Measurements from ENCODE around the gene NRDE2.
"Not testable (repeated sequence)": the region's sequence is repeated elsewhere in the genome, so short reads cannot be mapped to it uniquely, and the experiment has no call there.

Gene NRDE2

DNA sequence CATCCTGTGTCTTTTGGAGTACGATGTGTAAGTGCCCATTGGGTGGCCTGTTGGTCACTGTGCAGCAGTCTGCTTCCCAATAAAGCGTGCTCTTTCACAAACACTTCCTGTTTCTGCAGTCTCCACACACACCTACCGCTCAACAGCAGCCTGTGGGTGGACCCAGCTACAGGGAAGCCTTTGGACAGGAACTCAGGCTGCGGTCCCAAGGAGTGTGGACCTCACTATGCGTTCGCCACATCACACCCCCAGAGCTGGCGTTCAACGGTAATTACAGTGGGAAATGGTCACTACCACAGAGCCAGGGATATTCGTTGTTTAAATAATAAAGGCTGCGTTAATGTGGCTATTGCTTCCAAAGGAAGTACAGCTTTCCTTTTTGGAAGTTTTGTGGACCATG is 59.2 kb downstream of the NRDE2 start:
- DNase-seq = no peak

DNA sequence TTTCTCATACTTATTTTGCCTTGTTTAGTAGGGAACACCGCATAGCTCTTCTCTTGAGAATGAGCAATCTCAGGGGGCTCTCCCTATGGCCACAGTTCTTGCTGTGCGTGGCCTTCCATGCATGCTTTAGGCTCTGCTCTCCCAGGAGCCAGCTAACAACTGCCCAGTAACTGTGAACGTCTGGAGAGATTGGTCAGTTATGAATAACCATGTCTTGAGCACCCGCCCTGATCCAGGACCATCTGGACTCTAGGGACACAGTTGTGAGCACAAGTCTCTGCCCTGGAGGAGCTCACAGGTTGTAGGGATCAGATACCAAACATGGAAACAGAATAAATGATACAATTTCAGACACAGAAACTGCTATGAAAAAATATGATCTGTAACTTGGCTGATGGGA is 63.3 kb downstream of the NRDE2 start:
- no peak for DNase-seq

DNA sequence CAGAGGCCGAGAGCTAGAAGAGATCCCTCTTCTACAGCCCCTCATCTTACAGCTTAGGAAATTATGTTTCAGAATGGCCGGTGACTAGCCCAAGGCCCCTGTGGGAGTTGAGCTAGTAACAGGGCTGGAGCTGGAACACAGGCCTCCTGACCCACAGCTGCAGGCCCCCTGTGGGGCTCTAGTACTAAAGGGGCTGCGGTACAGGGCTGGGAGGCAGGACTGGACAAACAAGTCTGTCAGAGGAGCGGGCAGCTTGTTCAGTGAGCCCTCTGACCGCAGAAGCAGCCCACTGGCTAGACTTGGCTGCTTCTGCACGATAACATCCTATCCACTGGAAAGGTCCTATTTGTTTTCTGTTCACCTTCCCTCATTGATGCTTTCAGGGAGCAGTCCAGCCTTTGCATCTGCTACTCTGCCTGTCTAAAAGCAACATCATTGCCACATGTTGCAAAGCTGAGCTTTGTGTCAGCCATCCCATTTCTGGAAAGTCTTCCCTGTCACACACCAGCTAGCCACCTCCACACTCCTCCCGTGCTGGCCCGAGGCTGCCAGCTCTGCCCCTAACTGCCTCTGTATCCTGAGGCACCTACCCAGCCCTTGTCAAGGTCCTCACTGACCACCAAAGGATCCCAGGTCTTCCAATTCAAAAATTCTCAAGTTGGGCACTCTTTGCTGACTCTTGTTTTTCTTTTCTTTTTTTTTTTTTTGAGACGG is 65.1 kb downstream of the NRDE2 start:
- DNase-seq = no peak

DNA sequence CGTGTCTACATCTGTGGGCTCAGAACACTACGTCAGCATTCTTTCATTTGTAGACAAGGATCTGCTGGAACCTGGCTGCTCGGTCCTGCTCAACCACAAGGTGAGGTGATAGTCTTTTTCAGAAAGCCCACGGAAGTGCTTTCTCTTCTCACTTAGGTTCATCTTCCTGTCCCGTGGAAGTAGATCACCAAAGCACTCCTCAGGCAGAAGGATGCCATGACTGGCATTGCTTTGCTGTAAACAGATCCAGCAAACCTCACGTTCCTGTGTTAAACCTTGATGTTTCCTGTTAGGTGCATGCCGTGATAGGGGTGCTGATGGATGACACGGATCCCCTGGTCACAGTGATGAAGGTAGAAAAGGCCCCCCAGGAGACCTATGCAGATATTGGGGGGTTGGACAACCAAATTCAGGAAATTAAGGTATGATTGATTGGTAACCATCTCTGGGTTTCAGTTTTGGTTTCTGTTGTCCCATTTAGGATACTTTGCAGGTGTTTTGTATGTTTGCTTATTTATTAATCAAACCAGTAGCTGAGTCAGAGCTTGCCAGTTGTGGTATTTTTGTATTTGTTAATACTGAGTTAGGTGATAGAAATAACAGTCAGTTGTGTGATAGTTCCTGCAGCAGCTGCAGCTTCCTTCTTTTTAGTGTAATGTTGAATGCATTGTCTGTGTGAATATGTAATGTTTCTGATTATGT is 67.8 kb downstream of the NRDE2 start:
- DNase-seq = no peak

DNA sequence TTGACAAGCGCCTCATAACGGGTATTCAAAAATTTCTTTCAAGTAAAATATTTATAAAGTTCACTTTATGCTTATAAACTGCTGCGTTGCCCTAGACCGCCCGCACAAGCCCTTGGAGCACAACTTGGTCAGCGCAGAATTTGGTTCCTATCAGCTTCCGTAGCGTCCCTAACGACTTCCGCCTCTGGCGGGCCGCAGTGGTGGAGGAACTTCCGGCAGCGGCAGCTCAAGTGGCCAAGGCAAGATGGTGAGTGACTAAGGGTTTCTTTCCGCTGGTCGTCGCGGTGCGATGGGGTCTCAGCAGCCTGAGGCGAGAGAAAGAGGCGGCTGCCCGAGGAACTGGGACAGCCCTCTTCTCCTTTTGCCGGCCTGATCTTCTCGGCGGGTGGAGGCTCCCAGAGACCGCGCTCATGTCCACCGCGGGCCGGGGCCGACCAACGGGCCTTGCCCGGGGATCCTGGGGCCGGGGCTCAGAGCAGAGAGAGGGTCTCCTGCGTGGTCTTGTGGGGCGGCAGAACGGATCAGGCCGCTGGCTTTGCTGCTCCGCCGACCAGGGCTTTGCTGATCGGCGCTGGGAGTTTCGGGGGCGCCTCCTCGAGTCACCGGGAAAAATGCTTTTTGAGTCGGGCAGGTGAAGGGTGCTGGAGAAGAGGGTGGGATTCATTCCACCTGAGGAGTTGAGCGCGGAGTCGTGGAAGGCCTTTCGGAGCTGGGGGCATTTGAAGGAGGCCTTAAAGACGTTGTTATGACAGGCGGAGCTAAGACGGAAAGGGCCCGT is 75.2 kb downstream of the NRDE2 start, which contains the start of gene PSMC1:
Gene PSMC1, plus strand, starts transcription at position 200 of the 778 bp plus-strand sequence. Its CDS starts 45 bp downstream, at position 245.
- DNase-seq = peak; percentile 39

DNA sequence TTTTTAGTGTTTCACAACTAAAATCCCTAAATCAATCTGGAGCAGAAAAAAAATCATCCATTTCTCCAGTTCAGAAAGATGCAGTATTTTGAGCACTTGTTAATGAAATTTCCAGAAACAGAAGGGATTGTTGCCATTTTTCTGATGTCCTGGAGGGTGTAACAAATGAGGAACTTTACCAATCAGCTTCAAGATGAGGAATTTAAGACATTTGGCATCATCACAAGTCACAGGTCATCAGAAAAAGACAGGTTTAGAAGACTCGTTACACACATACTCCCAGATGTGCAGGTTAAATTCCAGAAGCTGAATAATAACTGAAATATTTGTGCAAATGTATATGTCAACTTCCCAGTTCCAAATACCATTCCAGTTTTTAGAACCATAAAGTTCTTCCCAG is 75.9 kb downstream of the NRDE2 start:
- DNase-seq = no peak

DNA sequence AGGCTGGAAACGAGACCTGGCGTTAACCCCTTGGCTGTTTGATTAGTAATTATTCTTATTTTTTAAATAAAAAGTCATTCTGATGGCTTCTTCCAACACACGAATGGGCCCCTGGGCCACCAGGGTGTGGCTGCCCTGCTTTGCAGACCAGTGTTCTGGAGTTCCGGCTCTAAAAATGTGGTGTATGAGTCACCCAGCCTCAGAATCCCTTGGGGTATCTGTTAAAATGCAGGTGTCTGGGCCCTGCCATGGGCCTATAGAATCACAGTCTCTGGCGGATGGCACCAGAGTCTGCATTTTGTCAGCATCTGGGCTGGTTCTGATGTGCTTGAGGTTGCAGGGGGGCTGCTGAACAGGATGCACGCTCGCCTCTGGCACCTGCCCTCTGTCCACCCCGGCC is 77.9 kb downstream of the NRDE2 start:
- no peak for DNase-seq

DNA sequence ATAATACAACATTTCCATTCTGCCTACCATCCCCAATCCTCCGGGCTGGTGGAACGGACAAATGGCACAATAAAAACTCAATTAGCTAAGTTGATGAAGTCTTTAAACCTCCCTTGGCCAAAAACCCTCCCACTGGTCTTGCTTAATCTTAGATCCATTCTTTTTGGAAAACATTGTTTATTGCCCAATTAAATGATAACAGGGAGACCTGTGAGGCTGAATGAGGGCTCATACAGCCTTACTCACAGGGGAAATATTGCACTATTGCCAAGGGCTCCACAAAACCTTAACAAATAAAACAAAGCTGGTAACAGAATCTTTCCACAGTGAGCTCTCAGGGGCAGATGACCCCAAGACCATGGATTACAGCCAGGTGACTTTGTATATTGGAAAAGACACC is 83.1 kb downstream of the NRDE2 start:
- DNase-seq = no peak

DNA sequence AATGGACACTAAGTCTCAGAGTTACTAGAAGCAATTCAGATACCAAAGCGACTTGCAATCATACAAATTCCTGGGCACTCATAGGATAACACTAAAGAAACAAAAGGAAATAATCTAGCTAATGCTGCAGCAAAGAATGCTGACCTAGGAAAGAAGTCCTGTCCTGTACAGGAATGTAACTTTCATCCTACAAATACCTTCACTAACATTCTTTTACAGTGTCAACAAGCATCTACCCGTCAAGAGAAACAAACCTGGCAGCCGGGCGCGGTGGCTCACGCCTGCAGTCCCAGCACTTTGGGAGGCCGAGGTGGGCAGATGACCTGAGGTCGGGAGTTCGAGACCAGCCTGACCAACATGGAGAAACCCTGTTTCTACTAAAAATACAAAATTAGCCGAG is 84.3 kb downstream of the NRDE2 start:
- DNase-seq = not testable (repeated sequence)

DNA sequence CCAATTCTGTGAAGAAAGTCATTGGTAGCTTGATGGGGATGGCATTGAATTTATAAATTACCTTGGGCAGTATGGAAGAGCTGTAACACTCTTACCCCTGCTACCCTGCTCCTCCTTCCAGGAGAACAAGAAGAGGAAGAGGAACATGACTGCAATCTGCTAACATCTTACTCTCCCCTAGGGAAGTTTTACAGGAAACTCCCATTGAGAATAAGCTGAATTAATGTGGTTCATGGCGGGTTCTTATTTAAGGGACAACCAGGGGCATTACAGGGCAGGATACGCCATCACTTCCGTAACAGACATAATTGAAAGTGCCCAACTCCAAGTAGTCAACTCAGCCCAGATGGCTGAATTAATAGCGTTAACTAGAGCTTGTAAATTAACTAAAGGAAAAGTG is 84.8 kb downstream of the NRDE2 start:
- no peak for DNase-seq

DNA sequence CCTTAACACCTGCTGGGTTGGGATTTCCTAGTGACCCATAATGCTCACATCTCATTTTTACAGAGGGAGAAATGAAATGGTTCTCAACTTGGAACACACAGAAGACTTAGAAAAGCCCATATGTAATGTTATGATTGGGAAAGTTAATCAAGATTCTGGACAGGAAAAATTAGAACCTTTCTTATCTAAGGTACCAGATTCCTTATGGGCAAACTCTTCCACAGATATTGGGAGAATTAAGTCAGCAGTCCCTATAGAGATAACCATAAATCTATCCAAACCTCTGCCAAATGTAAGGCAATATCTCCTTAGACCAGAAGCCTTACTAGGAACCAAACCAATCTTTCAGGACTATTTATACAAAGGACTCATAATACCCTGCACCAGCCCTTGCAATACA is 89.3 kb downstream of the NRDE2 start:
- DNase-seq = no peak

DNA sequence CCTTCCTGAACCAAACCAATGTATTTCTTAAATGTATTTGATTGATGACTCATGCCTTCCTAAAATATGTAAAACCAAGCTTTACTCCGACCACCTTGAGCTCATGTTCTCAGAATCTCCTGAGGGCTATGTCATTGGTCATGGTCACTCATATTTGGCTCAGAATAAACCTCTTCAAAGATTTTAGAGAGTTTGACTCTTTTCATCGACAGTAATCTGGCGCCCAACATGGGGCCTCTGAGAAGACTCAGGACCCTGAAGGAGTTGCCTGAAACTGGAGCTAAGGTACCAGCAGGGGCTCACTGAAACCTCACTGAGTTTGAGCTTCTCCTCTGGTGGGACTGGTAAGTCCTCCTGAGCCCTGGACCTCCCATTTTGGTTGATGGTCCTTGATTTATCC is 92.6 kb downstream of the NRDE2 start:
- DNase-seq = no peak

DNA sequence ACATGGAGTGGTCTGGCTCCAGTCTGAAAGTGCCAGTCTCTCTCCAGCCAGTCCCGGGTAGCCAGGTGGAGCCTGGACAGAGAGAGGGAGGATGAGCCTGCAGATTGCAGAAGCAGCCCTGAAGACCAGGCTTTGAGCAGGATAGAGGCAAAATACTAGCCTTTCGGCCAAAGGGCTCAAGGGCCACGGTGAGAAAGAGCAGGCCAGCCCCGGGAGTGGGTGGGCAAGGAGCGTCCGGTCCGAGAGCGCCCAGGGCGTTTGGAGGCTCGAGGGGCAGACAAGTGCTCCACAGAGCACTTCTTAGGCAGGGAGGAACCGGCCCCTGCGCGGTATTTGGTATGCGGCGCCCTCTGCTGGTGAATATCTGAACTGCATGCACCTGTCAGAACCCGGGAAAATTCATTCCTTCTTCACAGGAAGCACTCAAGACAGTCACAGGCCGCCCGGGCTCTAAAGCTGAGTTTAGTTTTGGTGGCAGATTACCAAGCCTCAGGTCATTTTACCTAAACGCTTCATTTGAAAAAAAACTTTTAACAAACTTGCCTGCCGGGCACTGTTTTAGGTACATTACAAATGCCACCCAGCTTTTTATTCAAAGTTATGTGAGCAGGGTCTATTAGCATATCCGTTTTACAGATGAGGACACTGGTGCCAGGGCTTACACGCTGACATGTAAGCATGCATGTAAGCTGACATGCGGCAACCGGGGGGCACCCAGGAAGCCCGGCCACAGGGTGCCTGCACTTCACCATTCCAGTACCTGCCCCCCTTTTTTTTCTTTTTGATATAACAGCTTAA is 96.4 kb downstream of the NRDE2 start:
- DNase-seq = peak; percentile 17

DNA sequence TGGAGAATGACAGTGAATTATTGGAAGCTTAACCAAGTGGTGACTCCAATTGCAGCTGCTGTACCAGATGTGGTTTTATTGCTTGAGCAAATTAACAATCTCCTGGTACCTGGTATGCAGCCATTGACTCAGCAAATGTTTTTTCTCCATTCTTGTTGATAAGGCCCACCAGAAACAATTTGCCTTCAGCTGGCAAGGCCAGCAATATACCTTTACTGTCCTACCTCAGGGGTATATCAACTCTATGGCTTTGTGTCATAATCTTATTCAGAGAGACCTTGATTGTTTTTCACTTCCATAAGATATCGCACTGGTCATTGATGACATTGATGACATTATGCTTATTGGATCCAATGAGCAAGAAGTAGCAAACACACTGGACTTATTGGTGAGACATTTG is 101.8 kb downstream of the NRDE2 start:
- DNase-seq = not testable (repeated sequence)

DNA sequence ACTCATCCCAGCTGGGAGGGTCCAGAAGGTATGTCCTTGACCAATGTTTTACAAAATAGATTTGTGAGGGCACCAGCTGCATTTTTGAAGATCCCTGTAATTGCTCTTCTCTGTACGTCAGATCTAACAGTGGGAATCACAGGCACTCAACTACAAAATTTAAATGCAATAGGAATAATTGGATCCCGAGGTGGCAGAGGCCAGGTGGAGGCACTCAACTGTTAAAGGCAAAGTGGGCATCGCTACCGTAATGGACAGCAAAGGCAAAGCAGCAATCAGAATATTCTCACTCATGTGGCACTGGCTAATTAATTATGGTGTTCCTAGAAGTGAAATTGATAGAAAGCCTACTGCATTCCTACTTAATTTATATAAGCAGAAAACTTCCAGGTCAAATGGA is 103.3 kb downstream of the NRDE2 start:
- no peak for DNase-seq
